Adrenal gland (tissue), 12 donors: Measurements from ENCODE around the gene FBLN2. TPM values are rescaled to one million over a fixed set of nuclear protein-coding genes. Genes with fewer than 3 reads are reported as not detected.

Experiments used
- DNase-seq, 7 donors: peaks; one replicate each; pipeline ENCODE4 v3.0.0-alpha.2; 2019 to 2020
- H3K27ac ChIP-seq, 5 donors: fragments of 200-600 bp; sonication (generic) in 4 of 5; 1 replicate in 3 of 5; 2 replicates in 2 of 5; pipeline versions ENCODE4 v1.5.1 to v1.8.0; 2016 to 2020; ENCODE audit warnings: mild to moderate bottlenecking in 1 of 5
- H3K27me3 ChIP-seq: fragments of 200-600 bp; 2 replicates; pipeline ENCODE4 v1.8.0; 2021
- H3K36me3 ChIP-seq, 2 donors: fragments of 200-600 bp; replicated peaks in 1 of 2; 1 replicate in 1 of 2; 2 replicates in 1 of 2; pipeline versions ENCODE4 v1.5.1 to v1.8.0; 2018 to 2022
- H3K4me1 ChIP-seq, 2 donors: fragments of 200-600 bp; replicated peaks in 1 of 2; 1 replicate in 1 of 2; 2 replicates in 1 of 2; pipeline versions ENCODE4 v1.5.1 to v1.8.0; 2018 to 2021
- H3K4me3 ChIP-seq, 4 donors: fragments of 200-600 bp; sonication (generic) in 3 of 4; one replicate each; pipeline ENCODE4 v1.5.1; 2016 to 2018
- H3K9me3 ChIP-seq, 3 donors: fragments of 200-600 bp; sonication (generic) in 1 of 3; replicated peaks in 1 of 3; 1 replicate in 2 of 3; 2 replicates in 1 of 3; pipeline versions ENCODE4 v1.5.1 to v1.8.0; 2016 to 2021
- POLR2A ChIP-seq, 2 donors: fragments of 450-650 bp; IDR thresholded peaks; one replicate each; pipeline ENCODE4 v1.6.1; 2017; ENCODE audit warnings: antibody characterized with exemption in 2 of 2, mild to moderate bottlenecking in 2 of 2, moderate library complexity in 1 of 2
- WGBS, 4 donors: extraction: QIAGEN DNeasy Blood & Tissue Kit in 2 of 4; methylation state at CpG; one replicate each; pipeline versions ENCODE4 v1.1.5 to v1.1.7; 2013 to 2017; 5-methylcytosine and 5-hydroxymethylcytosine counted together
- intact Hi-C, 2 donors: fragments of 100-400 bp; cut with DNase I; formaldehyde crosslinking; loops; one replicate each; pipeline versions ENCODE4 v1.14.1 to v1.15.0; 2022 to 2023
- polyA plus RNA-seq, 3 donors: library from polyadenylated mRNA; stranded (reverse); fragments of 200-250 nt in 2 of 3; fragments of 350-450 nt in 1 of 3; fragmentation: Illumina TruSeq in 1 of 3; extraction: RNeasy Lipid Tissue Mini Kit (QIAGEN cat#74804) in 1 of 3; gene quantifications; one replicate each; pipeline ENCODE4 v1.2.3, GENCODE V29; 2013 to 2014
- total RNA-seq, 9 donors: library from RNA; depleted of rRNA in 4 of 9; stranded (reverse); fragments of >200 nt in 4 of 9; fragments of 120-200 nt in 1 of 9; fragmentation: NEBNext Ultra II Directional in 1 of 9; extraction: Animal tissue kit (Norgen Biotek cat#: 25700) in 1 of 9; gene quantifications; one replicate each; pipeline versions ENCODE4 v1.1.0 to v1.2.4, GENCODE V29; 2013 to 2023
- TF ChIP-seq, protein P1 (sequence below), 6 experiments: fragments of 450-650 bp in 4 of 6; fragments of 200-600 bp in 2 of 6; sonication (generic) in 1 of 6; IDR thresholded peaks; 1 replicate in 5 of 6; 2 replicates in 1 of 6; pipeline versions ENCODE4 v1.5.1 to v1.8.0; 2016 to 2021; ENCODE audit warnings: antibody characterized with exemption in 6 of 6, mild to moderate bottlenecking in 2 of 6, moderate library complexity in 1 of 6
- donor health status: healthy with polysubstance abuse.
- donor health status: Bipolar disorder and iron deficiency.
- donor health status: DM: yes; HTN: yes; CAD: no.
- donor health status: DM: no; HTN: no; CAD: no.
- donor health status: DM: no; HTN: no; CAD: no.
- donor health status: DM: yes; HTN: yes; CAD: no.

FBLN2 gene
- total and polyA plus RNA-seq, 12 donors, result 1.8 to 31.5 (median 7.0) TPM

GRCh38 chr3:13501521-13501920, 47.4 kb upstream of the FBLN2 start:
- no peaks in the 10 kb centered on the region for H3K36me3 ChIP-seq
- TF ChIP-seq, protein P1, sequence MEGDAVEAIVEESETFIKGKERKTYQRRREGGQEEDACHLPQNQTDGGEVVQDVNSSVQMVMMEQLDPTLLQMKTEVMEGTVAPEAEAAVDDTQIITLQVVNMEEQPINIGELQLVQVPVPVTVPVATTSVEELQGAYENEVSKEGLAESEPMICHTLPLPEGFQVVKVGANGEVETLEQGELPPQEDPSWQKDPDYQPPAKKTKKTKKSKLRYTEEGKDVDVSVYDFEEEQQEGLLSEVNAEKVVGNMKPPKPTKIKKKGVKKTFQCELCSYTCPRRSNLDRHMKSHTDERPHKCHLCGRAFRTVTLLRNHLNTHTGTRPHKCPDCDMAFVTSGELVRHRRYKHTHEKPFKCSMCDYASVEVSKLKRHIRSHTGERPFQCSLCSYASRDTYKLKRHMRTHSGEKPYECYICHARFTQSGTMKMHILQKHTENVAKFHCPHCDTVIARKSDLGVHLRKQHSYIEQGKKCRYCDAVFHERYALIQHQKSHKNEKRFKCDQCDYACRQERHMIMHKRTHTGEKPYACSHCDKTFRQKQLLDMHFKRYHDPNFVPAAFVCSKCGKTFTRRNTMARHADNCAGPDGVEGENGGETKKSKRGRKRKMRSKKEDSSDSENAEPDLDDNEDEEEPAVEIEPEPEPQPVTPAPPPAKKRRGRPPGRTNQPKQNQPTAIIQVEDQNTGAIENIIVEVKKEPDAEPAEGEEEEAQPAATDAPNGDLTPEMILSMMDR (IDR thresholded peaks at IDR 0.05), result no peak
- no peak for TF ChIP-seq POLR2A (IDR thresholded peaks at IDR 0.05)
- H3K27me3 ChIP-seq, result no peaks in the 10 kb centered on the region
- no peak for DNase-seq
- no peaks in the 10 kb centered on the region for H3K4me1 ChIP-seq
- 88 to 92% (median 90%) methylated on average over 3 to 4 of the region's 4 CpGs for WGBS, 4 donors
- intact Hi-C loops, result loop anchor here in 1 of 2 donors (2.0 kb wide), 1 partner anchor 147 kb away; no protein-coding TSS in a partner anchor
- H3K27ac ChIP-seq, result no peak overlapping the region
- H3K4me3 ChIP-seq, result no peak overlapping the region
- no peaks in the 10 kb centered on the region for H3K9me3 ChIP-seq

- peaks cover 0 to under 1% of the 10 kb centered on the region in 2 donors for H3K4me1 ChIP-seq
- intact Hi-C loops, result loop anchor here in 1 of 2 donors (2.0 kb wide), 1 partner anchor 147 kb away; no protein-coding TSS in a partner anchor
- H3K27ac ChIP-seq, result no peak overlapping the region
- TF ChIP-seq, protein P1 (IDR thresholded peaks at IDR 0.05), result no peak
- TF ChIP-seq POLR2A (IDR thresholded peaks at IDR 0.05), result no peak
- no peaks in the 10 kb centered on the region for H3K36me3 ChIP-seq
- H3K27me3 ChIP-seq, result no peaks in the 10 kb centered on the region
- WGBS, 4 donors, result 86 to 96% (median 92%) methylated on average over 9 to 18 of the region's 18 CpGs
- DNase-seq, result no peak
- H3K9me3 ChIP-seq, result no peaks in the 10 kb centered on the region
- no peak overlapping the region for H3K4me3 ChIP-seq
Measured at GRCh38 chr3:13501958-13502790, 46.8 kb upstream of the FBLN2 start.

- intact Hi-C loops, result no loop called here
- no peak for TF ChIP-seq POLR2A (IDR thresholded peaks at IDR 0.05)
- TF ChIP-seq, protein P1 (IDR thresholded peaks at IDR 0.05), result no peak
Measured at GRCh38 chr3:13502791-13503060, 46.2 kb upstream of the FBLN2 start.

DNA sequence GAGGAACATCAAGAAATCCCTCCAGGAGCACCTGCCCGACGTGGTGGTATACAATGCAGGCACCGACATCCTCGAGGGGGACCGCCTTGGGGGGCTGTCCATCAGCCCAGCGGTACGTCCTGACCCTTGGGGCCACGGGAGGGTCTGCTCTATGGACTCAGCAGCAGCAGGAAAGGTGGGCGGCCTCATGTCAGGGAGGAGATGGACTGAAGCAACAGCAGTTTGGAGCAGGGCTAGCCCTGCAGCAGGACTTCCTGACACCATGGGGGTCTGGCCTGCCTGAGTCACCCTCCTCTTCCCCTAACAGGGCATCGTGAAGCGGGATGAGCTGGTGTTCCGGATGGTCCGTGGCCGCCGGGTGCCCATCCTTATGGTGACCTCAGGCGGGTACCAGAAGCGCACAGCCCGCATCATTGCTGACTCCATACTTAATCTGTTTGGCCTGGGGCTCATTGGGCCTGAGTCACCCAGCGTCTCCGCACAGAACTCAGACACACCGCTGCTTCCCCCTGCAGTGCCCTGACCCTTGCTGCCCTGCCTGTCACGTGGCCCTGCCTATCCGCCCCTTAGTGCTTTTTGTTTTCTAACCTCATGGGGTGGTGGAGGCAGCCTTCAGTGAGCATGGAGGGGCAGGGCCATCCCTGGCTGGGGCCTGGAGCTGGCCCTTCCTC, 44.6 kb upstream of the FBLN2 start:
- Histone ChIP-seq H3K9me3 (no peaks in the 10 kb centered on the region), H3K4me3 (no peak overlapping the region), H3K27ac (no peak overlapping the region), H3K27me3 (no peaks in the 10 kb centered on the region), H3K36me3 (no peaks in the 10 kb centered on the region), H3K4me1 (peaks cover 0 to 10% of the 10 kb centered on the region in 2 donors)
- 92 to 95% (median 94%) methylated on average over 13 to 23 of the region's 23 CpGs for WGBS, 4 donors
- TF ChIP-seq, protein P1 (IDR thresholded peaks at IDR 0.05), result no peak
- intact Hi-C loops, result no loop called here
- DNase-seq, result no peak

More at GRCh38 chr3:13502791-13503060, 46.2 kb upstream of the FBLN2 start:
- Histone ChIP-seq H3K4me1 (peaks cover 0 to 6% of the 10 kb centered on the region in 2 donors), H3K27me3 (no peaks in the 10 kb centered on the region), H3K36me3 (no peaks in the 10 kb centered on the region), H3K27ac (no peak overlapping the region), H3K4me3 (no peak overlapping the region), H3K9me3 (no peaks in the 10 kb centered on the region)
- DNase-seq, result no peak
- WGBS, 4 donors, result 95 to 100% (median 98%) methylated on average over 8 of the region's 8 CpGs
